Brain microvascular endothelial cell (primary cell): ENCODE data around the gene PLXNA1.

Source experiments
- DNase-seq: peaks from one replicate; pipeline ENCODE4 v3.0.0-alpha.2; 2020
- H3K27ac ChIP-seq: fragments of 250-450 bp; sonication (Bioruptor Pico); 2 replicates; pipeline ENCODE4 v1.5.1; 2020; ENCODE audit warnings: mild to moderate bottlenecking, moderate library complexity
- H3K27me3 ChIP-seq: fragments of 250-450 bp; sonication (Bioruptor Pico); replicated peaks from 2 replicates; pipeline ENCODE4 v1.5.1; 2020; ENCODE audit warnings: mild to moderate bottlenecking
- H3K36me3 ChIP-seq: fragments of 250-450 bp; sonication (Bioruptor Pico); replicated peaks from 2 replicates; pipeline ENCODE4 v1.5.1; 2020; ENCODE audit warnings: mild to moderate bottlenecking
- H3K4me3 ChIP-seq: 2 replicates; pipeline ENCODE4 v1.5.1; 2011; ENCODE audit warnings: low read depth, mild to moderate bottlenecking, control low read depth, low read length, moderate library complexity
- CTCF ChIP-seq: IDR thresholded peaks from 2 replicates; pipeline ENCODE4 v1.5.1; 2011; ENCODE audit warnings: low read depth, mild to moderate bottlenecking, moderate library complexity, low read length, control low read depth, inconsistent platforms; ENCODE audit errors: missing control alignments
- in situ Hi-C: cut with HindIII; loops from 2 replicates; pipeline ENCODE4 v1.10.0; 2017; ENCODE audit warnings: low sequenced_read_pairs, low pct_ligation_motif_present

Gene PLXNA1

GRCh38 chr3:126987596-126987995 lies 4.7 kb downstream of the PLXNA1 start:
- Histone ChIP-seq H3K27me3 (no peaks in the 10 kb centered on the region), H3K4me3 (no peak overlapping the region), H3K27ac (no peak overlapping the region), H3K36me3 (peaks cover 19% of the 10 kb centered on the region)
- DNase-seq: no peak
- in situ Hi-C loops: no loop called here
- no peak for TF ChIP-seq CTCF

GRCh38 chr3:126988451-126989021 lies 5.6 kb downstream of the PLXNA1 start:
- TF ChIP-seq CTCF: no peak
- Histone ChIP-seq H3K27ac (no peak overlapping the region), H3K27me3 (no peaks in the 10 kb centered on the region), H3K36me3 (peaks cover 19% of the 10 kb centered on the region), H3K4me3 (no peak overlapping the region)
- DNase-seq: no peak
- in situ Hi-C loops: no loop called here

GRCh38 chr3:126989316-126990023 lies 6.6 kb downstream of the PLXNA1 start:
- Histone ChIP-seq H3K27ac (no peak overlapping the region), H3K27me3 (no peaks in the 10 kb centered on the region), H3K36me3 (peaks cover 19% of the 10 kb centered on the region), H3K4me3 (no peak overlapping the region)
- DNase-seq: no peak
- TF ChIP-seq CTCF: no peak
- in situ Hi-C loops: no loop called here

GRCh38 chr3:126990024-126990700 lies 7.2 kb downstream of the PLXNA1 start:
- no peak for TF ChIP-seq CTCF
- in situ Hi-C loops: no loop called here
- H3K27ac ChIP-seq: no peak overlapping the region
- DNase-seq: no peak
- no peak overlapping the region for H3K4me3 ChIP-seq
- peaks cover 19% of the 10 kb centered on the region for H3K36me3 ChIP-seq
- H3K27me3 ChIP-seq: no peaks in the 10 kb centered on the region

- no peak for DNase-seq
- no peak for TF ChIP-seq CTCF
- H3K4me3 ChIP-seq: no peak overlapping the region
- no peaks in the 10 kb centered on the region for H3K27me3 ChIP-seq
- peaks cover 19% of the 10 kb centered on the region for H3K36me3 ChIP-seq
- in situ Hi-C loops: no loop called here
- H3K27ac ChIP-seq: no peak overlapping the region
Observed at GRCh38 chr3:126990890-126991289, 8.0 kb downstream of the PLXNA1 start.
